Tongue (tissue), 3 donors: Measurements from ENCODE around the gene PNKP. TPM values are rescaled to one million over a fixed set of nuclear protein-coding genes. Genes with fewer than 3 reads are reported as not detected.

Experiments used
- DNase-seq: peaks from one replicate; pipeline ENCODE4 v3.0.0-alpha.2; 2015
- small RNA-seq: library from RNA; depleted of rRNA; stranded (forward); fragments of <200 nt; gene quantifications from one replicate; pipeline ENCODE3, GENCODE V24; 2014; ENCODE audit warnings: low replicate concordance
- total RNA-seq: library from RNA; depleted of rRNA; stranded (reverse); fragments of >200 nt; gene quantifications from one replicate; pipeline ENCODE4 v1.2.3, GENCODE V29; 2014

PNKP gene
- total RNA-seq, 1 donor from 2014 or later: 23.1 TPM

DNA sequence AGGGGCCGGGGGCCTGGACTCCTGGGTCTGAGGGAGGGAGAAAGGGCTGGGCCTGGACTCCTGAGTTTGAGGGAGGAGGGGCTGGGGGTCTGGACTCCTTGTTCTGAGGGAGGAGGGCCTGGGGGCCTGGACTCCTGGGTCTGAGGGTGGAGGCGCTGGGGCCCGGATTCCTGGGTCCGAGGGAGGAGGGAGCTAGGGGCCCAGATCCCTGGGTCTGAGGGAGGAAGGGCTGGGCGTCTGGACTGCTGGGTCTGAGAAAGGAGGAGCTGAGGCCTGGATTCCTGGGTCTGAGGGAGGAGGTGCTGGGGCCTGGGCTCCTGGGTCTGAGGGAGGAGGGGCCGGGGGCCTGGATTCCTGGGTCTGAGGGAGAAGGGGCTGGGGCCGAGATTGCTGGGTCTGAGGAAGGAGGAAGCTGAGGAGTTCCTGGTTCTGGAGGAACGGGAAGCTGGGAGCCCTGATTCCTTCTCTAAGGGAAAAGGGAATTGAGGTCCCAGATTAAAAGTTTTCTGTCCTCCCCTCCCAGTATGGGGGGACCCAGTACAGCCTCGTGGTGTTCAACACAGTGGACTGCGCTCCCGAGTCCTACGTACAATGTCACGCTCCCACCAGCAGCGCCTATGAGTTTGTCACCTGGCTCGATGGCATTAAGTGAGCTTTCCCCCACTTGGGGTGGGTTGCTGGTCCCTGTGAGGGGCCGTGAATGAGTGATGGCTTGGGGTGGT lies 48.6 kb downstream of the PNKP start:
- DNase-seq: no peak

DNA sequence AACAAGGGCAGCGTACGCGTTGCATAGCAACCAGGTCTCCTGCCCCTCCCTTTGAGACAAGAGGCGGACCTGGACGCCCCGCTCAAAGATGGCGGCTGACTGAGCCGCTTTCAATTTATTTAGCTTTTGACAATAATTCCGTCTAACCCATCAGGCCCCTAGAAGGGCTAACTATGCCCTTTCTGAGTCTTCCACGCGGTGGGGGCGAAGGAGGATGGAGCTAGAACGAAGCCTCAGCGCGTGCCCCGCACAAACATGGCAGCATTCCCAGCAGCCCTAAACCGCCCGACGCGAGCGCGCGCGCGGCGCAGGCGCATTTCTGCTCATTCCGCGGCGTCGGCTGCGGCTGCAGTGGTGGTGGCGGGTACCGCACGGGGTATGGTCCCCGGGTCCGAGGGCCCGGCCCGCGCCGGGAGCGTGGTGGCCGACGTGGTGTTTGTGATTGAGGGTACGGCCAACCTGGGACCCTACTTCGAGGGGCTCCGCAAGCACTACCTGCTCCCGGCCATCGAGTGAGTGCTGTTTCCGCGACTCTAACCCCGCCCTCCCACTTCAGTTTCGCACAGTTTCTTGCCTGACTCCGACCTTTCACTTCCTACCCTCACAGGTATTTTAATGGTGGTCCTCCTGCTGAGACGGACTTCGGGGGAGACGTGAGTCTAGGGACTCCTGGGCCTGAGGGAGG lies 49.3 kb downstream of the PNKP start, which contains the start of gene MED25:
Gene MED25 (plus strand): TSS at position 326 of the 685 bp plus-strand sequence. CDS start 53 bp downstream, at position 379.
- DNase-seq: peak; percentile 95

- DNase-seq: peak; percentile 45
These were observed 50.8 kb downstream of the PNKP start for GRCh38 chr19:49816590-49816989.

DNA sequence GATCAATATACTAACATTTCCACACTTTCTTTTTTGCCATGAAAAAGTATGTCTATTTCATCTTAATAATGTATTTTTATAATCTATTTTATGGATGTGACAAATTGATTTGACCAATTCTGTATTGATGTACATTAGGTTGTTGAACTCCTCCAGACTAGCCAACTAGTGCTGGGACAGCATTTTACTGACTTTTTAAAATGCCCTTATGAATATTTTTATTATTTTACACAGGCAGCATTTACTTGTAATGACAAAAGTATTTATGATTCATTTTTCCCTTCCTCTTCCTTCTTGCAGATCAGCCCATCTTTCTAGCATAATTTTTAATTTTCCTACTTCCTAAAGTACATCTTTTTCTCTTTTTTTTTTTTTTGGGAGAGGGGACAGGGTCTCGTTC lies 53.4 kb downstream of the PNKP start:
- DNase-seq: no peak

GRCh38 chr19:49812997-49813861 lies 54.1 kb downstream of the PNKP start, which contains the start of gene FUZ:
TSS of gene FUZ (minus strand) at chr19:49813292. CDS start at chr19:49813106, 186 bp downstream.
- DNase-seq: peak; percentile 99

GRCh38 chr19:49812452-49812996 lies 54.9 kb downstream of the PNKP start:
- no peak for DNase-seq

- DNase-seq: no peak
These were observed 56.0 kb downstream of the PNKP start for GRCh38 chr19:49811328-49811727.

Small RNA genes lying within 50 kb of the gene (small RNA-seq; reads per million reads assigned to genes)
- gene MIR4749: not detected

Other genes with a start within 250 kb of the PNKP start
- 15.5 TPM for gene RRAS, start 227.4 kb downstream of the PNKP start, total RNA-seq
- 19.5 TPM for gene SCAF1, start 225.4 kb downstream of the PNKP start, total RNA-seq
- gene IRF3, start 201.7 kb downstream of the PNKP start, total RNA-seq: 44.0 TPM
- gene BCL2L12, start 201.6 kb downstream of the PNKP start, total RNA-seq: 10.9 TPM
- 208 TPM for gene PRMT1, start 190.3 kb downstream of the PNKP start, total RNA-seq
- 0.92 TPM for gene ADM5, start 178.0 kb downstream of the PNKP start, total RNA-seq
- 5.1 TPM for gene CPT1C, start 176.5 kb downstream of the PNKP start, total RNA-seq
- gene TSKS, start 104.3 kb downstream of the PNKP start, total RNA-seq: 1.1 TPM
- gene AP2A1, start 100.6 kb downstream of the PNKP start, total RNA-seq: 56.2 TPM
- 25.7 TPM for gene FUZ, start 54.3 kb downstream of the PNKP start, total RNA-seq
- gene MED25, start 49.3 kb downstream of the PNKP start, total RNA-seq: 38.2 TPM
- gene PTOV1, start 16.4 kb downstream of the PNKP start, total RNA-seq: 78.4 TPM
- 4.5 TPM for gene AKT1S1, start 9.8 kb upstream of the PNKP start, total RNA-seq
- gene TBC1D17, start 10.1 kb upstream of the PNKP start, total RNA-seq: 11.9 TPM
- gene IL4I1, start 29.3 kb upstream of the PNKP start, total RNA-seq: not detected
- gene ATF5, start 61.6 kb upstream of the PNKP start, total RNA-seq: 3.6 TPM
- gene NUP62, start 61.9 kb upstream of the PNKP start, total RNA-seq: 33.1 TPM
- 0.92 TPM for gene SIGLEC11, start 93.6 kb upstream of the PNKP start, total RNA-seq
- 23.2 TPM for gene VRK3, start 157.8 kb upstream of the PNKP start, total RNA-seq
- gene ZNF473, start 158.4 kb upstream of the PNKP start, total RNA-seq: 14.9 TPM